GM21737 (cell line): ENCODE results near the gene FKRP.

Experiments
- ATAC-seq: cut with Tn5 transposase; IDR thresholded peaks from one replicate; pipeline ENCODE4 v1.9.1; 2021; ENCODE audit warnings: mild to moderate bottlenecking, moderate library complexity; ENCODE audit not compliant: unreplicated experiment

Gene FKRP

GRCh38 chr19:46718934-46719622 lies 26.8 kb upstream of the FKRP start:
- peak; percentile 35 for ATAC-seq

- no peak for ATAC-seq
Measured at GRCh38 chr19:46719629-46720502, 26.0 kb upstream of the FKRP start.

GRCh38 chr19:46720503-46721239 lies 25.2 kb upstream of the FKRP start:
- no peak for ATAC-seq

GRCh38 chr19:46721269-46722003 lies 24.4 kb upstream of the FKRP start:
- ATAC-seq: no peak

- no peak for ATAC-seq
Measured at GRCh38 chr19:46722004-46722380, 23.9 kb upstream of the FKRP start.

GRCh38 chr19:46722421-46723022 lies 23.3 kb upstream of the FKRP start:
- no peak for ATAC-seq

GRCh38 chr19:46723023-46723461 lies 22.8 kb upstream of the FKRP start:
- ATAC-seq: no peak

GRCh38 chr19:46723471-46723870 lies 22.4 kb upstream of the FKRP start:
- ATAC-seq: no peak

- ATAC-seq: no peak
Measured at GRCh38 chr19:46724468-46724867, 21.4 kb upstream of the FKRP start.

GRCh38 chr19:46725036-46725820 lies 20.6 kb upstream of the FKRP start:
- no peak for ATAC-seq

GRCh38 chr19:46725859-46726393 lies 19.9 kb upstream of the FKRP start:
- ATAC-seq: no peak

GRCh38 chr19:46726551-46726950 lies 19.3 kb upstream of the FKRP start:
- no peak for ATAC-seq

- no peak for ATAC-seq
Measured at GRCh38 chr19:46726971-46727501, 18.8 kb upstream of the FKRP start.

- no peak for ATAC-seq
Measured at GRCh38 chr19:46727757-46728156, 18.1 kb upstream of the FKRP start.

- no peak for ATAC-seq
Measured at GRCh38 chr19:46728208-46728607, 17.6 kb upstream of the FKRP start.

- ATAC-seq: no peak
Measured at GRCh38 chr19:46728693-46729339, 17.0 kb upstream of the FKRP start.

GRCh38 chr19:46729696-46730095 lies 16.2 kb upstream of the FKRP start:
- ATAC-seq: no peak

GRCh38 chr19:46730187-46730586 lies 15.7 kb upstream of the FKRP start:
- ATAC-seq: no peak

GRCh38 chr19:46730595-46730994 lies 15.3 kb upstream of the FKRP start:
- ATAC-seq: no peak
